Ascending aorta (tissue), 2 donors: ENCODE measurements around the gene PCDHB15. TPM values are rescaled to one million over a fixed set of nuclear protein-coding genes. Genes with fewer than 3 reads are reported as not detected.

ENCODE experiments used
- DNase-seq, 2 donors: peaks; one replicate each; pipeline ENCODE4 v3.0.0-alpha.2; 2019; ENCODE audit warnings: low spot score in 2 of 2
- H3K27ac ChIP-seq, 2 donors: fragments of 200-600 bp; sonication (generic); one replicate each; pipeline ENCODE4 v1.5.1; 2016 to 2017; ENCODE audit warnings: mild to moderate bottlenecking in 1 of 2
- H3K27me3 ChIP-seq: fragments of 200-600 bp; sonication (generic); one replicate; pipeline ENCODE4 v1.5.1; 2017
- H3K36me3 ChIP-seq, 2 donors: fragments of 200-600 bp; sonication (generic); one replicate each; pipeline ENCODE4 v1.5.1; 2016
- H3K4me1 ChIP-seq, 2 donors: fragments of 200-600 bp; sonication (generic); one replicate each; pipeline ENCODE4 v1.5.1; 2016 to 2017; ENCODE audit warnings: mild to moderate bottlenecking in 1 of 2
- H3K4me3 ChIP-seq, 2 donors: fragments of 200-600 bp; sonication (generic); one replicate each; pipeline ENCODE4 v1.5.1; 2016 to 2017; ENCODE audit warnings: mild to moderate bottlenecking in 1 of 2
- H3K9me3 ChIP-seq, 2 donors: fragments of 200-600 bp; sonication (generic); one replicate each; pipeline ENCODE4 v1.5.1; 2016
- CTCF ChIP-seq, 3 experiments: fragments of 200-600 bp in 2 of 3; fragments of 450-650 bp in 1 of 3; sonication (generic) in 2 of 3; IDR thresholded peaks; one replicate each; pipeline ENCODE4 v1.5.1; 2016 to 2019; ENCODE audit warnings: antibody characterized with exemption in 3 of 3, mild to moderate bottlenecking in 1 of 3, moderate library complexity in 1 of 3
- intact Hi-C: fragments of 100-400 bp; cut with DNase I; formaldehyde crosslinking; loops from one replicate; pipeline ENCODE4 v1.15.1; 2023
- total RNA-seq: library from RNA; depleted of rRNA; stranded (reverse); fragments of >200 nt; gene quantifications from one replicate; pipeline ENCODE4 v1.1.0, GENCODE V29; 2016

The PCDHB15 gene
- total RNA-seq, 1 donor from 2014 or later = 2.9 TPM

GRCh38 chr5:141258948-141259347, 13.8 kb downstream of the PCDHB15 start:
- no peaks in the 10 kb centered on the region for H3K27me3 ChIP-seq
- H3K4me3 ChIP-seq = no peak overlapping the region
- no peaks in the 10 kb centered on the region for H3K4me1 ChIP-seq
- peaks cover 95 to 100% of the 10 kb centered on the region in 2 donors for H3K9me3 ChIP-seq
- intact Hi-C loops = no loop called here
- DNase-seq = no peak
- no peaks in the 10 kb centered on the region for H3K36me3 ChIP-seq
- no peak for TF ChIP-seq CTCF (IDR thresholded peaks at IDR 0.05)
- no peak overlapping the region for H3K27ac ChIP-seq

- no peak overlapping the region for H3K27ac ChIP-seq
- no peak for TF ChIP-seq CTCF (IDR thresholded peaks at IDR 0.05)
- DNase-seq = no peak
- no peaks in the 10 kb centered on the region for H3K4me1 ChIP-seq
- H3K27me3 ChIP-seq = no peaks in the 10 kb centered on the region
- no peaks in the 10 kb centered on the region for H3K36me3 ChIP-seq
- intact Hi-C loops = no loop called here
- H3K4me3 ChIP-seq = peak overlapping the region in 1 of 2 donors; percentile 3
- peaks cover 93 to 100% of the 10 kb centered on the region in 2 donors for H3K9me3 ChIP-seq
Measured at GRCh38 chr5:141260458-141261237, 15.5 kb downstream of the PCDHB15 start.

GRCh38 chr5:141261238-141261546, 16.0 kb downstream of the PCDHB15 start:
- intact Hi-C loops = no loop called here
- H3K36me3 ChIP-seq = no peaks in the 10 kb centered on the region
- no peak for TF ChIP-seq CTCF (IDR thresholded peaks at IDR 0.05)
- DNase-seq = no peak
- H3K4me3 ChIP-seq = no peak overlapping the region
- H3K27ac ChIP-seq = no peak overlapping the region
- no peaks in the 10 kb centered on the region for H3K4me1 ChIP-seq
- H3K9me3 ChIP-seq = peaks cover 93 to 100% of the 10 kb centered on the region in 2 donors
- H3K27me3 ChIP-seq = no peaks in the 10 kb centered on the region

- peaks cover 79 to 100% of the 10 kb centered on the region in 2 donors for H3K9me3 ChIP-seq
- no peaks in the 10 kb centered on the region for H3K27me3 ChIP-seq
- intact Hi-C loops = no loop called here
- H3K4me3 ChIP-seq = no peak overlapping the region
- H3K36me3 ChIP-seq = no peaks in the 10 kb centered on the region
- H3K4me1 ChIP-seq = no peaks in the 10 kb centered on the region
- no peak for DNase-seq
- no peak overlapping the region for H3K27ac ChIP-seq
- TF ChIP-seq CTCF (IDR thresholded peaks at IDR 0.05) = no peak
Measured at GRCh38 chr5:141269195-141269594, 24.0 kb downstream of the PCDHB15 start.

- no peaks in the 10 kb centered on the region for H3K4me1 ChIP-seq
- no peaks in the 10 kb centered on the region for H3K27me3 ChIP-seq
- no peak overlapping the region for H3K27ac ChIP-seq
- H3K4me3 ChIP-seq = no peak overlapping the region
- TF ChIP-seq CTCF (IDR thresholded peaks at IDR 0.05) = no peak
- H3K9me3 ChIP-seq = peaks cover 65 to 100% of the 10 kb centered on the region in 2 donors
- H3K36me3 ChIP-seq = no peaks in the 10 kb centered on the region
- intact Hi-C loops = no loop called here
- no peak for DNase-seq
Measured at GRCh38 chr5:141272906-141273305, 27.7 kb downstream of the PCDHB15 start.
